Stimulated activated CD4-positive, alpha-beta T cell treated with anti-CD3 and anti-CD28 coated beads, Interleukin-1b, Interleukin-23, amount 100 ng/mL, for 1 hour (primary cell): Measurements from ENCODE around the gene NEU3.
"Not testable (repeated sequence)": the region's sequence is repeated elsewhere in the genome, so short reads cannot be mapped to it uniquely, and the experiment has no call there.

Experiments used
- DNase-seq, 2 donors: peaks; one replicate each; pipeline ENCODE4 v3.0.0-alpha.2; 2020; ENCODE audit warnings: low read depth in 2 of 2

Gene NEU3

DNA sequence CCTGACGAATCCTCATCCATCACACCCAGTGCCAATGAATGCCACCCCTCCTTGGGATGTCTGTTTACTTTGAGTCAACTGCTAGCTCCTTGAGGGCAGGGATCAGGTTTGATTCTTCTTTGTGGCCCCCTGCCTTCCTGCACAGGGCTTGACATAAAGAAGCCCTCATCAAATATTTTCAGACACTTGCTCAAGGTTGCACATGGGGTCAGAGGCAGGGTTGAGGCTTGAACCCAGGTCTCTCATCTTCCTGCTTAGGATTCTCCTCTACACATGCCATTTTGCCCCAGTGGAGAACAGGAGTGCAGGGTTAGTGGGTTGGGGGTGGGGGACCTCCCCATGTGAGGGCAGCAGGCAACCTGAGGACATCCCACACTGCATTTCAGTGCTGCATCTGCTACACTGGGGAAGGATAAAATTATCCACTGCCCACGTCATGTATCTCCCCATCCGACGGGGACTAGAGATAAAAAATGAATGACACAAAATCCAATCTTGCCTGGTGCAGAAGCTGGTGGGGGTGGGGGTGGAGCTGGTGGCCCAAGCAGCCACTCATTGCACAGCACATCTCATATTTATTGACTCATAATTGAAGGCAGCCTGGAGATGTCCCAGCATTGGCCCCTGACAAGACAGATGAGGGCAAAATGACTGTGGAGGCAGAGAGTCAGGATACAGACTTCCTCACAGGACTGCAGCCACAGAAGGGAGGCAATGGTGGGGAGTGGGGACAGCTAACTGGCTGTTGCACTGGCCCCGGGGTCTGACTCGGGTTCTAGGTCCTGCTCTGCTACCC is 41.3 kb downstream of the NEU3 start:
- no peak for DNase-seq

DNA sequence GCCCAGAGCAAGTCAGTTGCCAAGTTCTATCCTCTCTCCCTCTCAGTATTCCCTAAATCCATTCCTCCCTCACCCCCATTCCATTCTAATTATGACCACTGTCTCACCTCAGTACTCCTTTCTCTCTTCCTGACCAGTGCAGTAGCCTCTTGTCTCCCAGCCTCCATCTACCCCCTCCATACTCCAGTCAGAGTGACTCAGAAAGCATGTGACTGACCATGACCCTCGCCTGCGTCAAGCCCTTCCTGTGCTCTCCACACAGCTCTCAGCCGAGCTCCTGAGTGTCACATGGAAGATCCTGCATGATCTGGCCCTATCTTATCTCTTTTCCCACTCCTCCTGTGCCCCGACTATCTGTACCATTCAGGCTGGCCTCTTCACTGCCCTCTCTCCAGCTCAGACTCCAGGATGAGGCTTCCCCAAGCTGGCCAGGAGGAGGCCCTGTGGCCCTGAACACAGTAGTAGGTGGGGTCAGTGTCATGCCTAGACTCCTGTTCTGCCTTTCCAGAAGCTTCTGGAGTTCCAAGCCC is 42.6 kb downstream of the NEU3 start:
- DNase-seq = no peak

DNA sequence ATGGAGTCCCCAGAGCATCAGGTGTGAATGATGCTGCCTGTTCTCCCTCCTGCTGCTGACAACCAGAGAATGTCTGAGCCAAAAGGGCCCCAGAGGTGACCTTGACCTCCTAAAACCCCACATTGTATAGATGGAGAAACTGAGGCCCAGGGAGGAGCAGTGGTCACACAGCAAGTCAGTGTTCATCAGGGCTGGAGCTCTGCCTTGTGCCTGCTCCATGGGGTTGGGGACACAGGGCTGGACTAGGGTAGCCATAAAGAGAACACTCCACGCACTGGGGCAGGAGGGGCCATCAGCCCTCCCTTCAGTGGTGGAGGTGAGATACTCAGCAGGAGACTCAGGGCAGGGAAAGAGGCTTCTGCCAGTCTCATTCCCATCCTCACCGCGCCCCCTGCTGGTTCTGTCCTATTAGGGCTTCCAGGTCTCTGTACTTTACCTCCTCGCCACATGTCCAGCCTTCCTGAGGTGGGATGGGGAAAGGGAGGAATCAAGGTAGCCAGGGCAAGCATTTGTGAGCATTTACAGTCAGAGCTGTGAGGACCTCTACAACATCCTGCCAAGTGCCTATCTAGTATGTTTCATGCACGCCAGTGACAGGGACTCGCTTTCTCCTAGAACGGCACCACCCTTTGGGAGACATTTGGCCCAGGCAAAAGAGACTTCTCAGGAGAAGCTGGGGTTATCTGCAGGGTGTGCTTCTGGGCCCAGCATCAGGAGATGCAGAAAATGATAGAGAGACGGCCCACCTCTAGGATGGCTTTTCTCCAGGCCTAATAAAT is 43.2 kb downstream of the NEU3 start:
- peak; percentile 14 to 39 for DNase-seq

DNA sequence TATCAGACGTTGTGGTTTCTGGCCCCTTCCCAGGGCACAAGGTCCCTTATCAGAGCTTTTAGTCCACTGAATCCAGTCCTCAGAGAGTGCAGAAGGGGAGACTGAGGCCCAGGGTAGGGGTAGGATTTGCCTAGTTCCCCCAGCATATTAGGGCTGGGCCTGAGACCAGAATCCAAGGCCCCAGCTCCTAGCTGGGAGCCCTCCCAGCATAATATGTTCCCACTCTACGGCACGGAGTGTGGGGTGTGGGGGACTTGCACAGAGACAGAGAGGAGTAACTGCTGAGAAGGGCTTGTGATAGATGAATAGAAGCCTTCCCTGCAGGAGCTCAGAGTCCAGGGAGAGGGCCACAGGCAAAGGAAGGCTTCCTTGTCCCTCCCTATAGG is 43.8 kb downstream of the NEU3 start:
- DNase-seq = no peak

DNA sequence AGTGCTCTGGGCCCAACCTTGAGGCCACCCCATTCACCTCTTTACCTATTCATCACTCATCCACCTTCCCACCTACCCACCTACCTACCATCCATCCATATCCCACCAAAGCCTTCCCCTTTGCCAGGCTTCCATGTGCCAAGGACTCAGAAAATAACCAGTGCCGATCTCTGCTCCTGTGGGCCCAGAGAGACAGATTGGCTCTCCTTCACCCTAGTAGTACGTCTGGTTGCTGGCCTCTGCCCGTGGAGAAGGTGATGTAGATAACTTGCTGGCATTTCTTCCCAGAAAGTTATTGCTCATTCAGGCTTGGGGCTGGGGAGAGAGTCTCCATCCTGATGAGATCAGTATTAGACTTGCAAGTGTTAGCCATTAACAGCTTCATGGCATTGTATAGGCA is 45.2 kb downstream of the NEU3 start:
- no peak for DNase-seq

DNA sequence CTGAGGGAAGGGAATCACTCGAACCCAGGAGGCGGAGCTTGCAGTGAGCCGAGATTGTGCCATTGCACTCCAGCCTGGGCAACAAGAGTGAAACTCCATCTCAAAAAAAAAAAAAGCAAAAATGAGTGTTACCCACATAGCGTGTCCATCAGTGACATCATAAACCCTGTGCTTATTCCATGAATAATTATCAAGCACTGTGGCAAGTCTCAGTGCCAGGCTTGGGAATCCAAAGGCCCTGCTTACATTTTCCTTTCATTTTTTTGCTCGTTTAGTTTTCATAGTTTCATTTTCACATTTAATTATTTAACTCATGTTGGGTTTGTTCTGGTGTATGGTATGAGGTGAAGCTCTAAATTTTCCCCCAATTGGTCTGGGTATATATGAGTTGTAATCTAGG is 46.5 kb downstream of the NEU3 start:
- no peak for DNase-seq

DNA sequence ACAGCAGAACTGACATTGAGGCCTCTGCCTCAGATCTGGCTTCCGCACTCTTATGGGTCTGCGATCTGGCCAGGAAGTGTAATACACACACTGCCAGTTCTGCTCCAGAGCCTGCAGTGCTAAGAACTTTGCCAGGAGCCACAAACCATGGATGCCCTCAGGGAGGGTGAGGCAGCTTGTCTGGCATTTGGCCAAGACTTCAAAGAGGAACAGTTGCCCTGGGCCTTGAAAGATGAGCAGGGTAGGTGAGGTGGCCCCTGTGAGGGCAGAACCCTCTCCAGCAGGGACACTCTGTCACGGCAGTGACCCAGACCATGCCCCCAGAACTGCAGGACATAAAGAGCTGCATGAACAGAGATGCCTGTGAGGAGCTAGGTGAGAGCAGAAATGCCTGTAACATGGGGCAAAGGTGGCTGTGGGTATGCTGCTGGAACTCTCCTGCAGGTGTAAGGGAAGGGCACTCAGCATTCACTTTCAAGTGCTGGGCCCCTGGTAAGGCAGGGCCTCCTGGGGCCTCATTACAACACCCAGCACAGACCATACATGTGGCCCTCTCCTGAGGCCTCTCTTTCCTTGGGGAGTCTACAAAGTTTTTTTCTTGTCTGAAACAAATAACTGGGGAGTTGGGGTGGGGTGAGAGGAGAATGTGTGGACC is 47.3 kb downstream of the NEU3 start:
- DNase-seq = no peak

DNA sequence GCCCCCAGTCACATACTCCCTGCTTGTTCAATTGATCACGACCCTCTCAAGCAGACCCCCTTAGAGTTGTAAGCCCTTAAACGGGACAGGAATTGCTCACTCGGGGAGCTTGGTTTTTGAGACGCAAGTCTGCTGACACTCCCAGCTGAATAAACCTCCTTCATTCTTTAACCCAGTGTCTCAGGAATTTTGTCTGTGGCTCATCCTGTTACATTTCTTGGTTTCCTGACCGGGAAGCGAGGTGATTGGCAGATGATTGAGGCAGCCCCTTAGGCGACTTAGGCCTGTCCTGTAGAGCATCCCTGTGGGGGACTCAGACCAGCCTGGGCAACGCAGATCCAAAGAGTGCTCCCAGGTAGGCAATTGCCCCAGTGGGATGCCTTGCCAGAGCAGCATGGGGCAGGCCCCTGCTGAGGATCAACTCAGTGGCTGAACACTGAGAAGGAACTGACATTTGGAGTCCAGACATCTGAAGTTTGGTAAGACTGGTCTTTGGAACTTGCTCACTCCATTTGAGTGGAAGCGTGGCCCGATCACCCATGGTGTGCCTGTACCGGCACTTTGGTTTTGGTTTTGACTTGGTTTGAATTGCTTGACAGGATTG is 51.5 kb downstream of the NEU3 start:
- DNase-seq = no peak

DNA sequence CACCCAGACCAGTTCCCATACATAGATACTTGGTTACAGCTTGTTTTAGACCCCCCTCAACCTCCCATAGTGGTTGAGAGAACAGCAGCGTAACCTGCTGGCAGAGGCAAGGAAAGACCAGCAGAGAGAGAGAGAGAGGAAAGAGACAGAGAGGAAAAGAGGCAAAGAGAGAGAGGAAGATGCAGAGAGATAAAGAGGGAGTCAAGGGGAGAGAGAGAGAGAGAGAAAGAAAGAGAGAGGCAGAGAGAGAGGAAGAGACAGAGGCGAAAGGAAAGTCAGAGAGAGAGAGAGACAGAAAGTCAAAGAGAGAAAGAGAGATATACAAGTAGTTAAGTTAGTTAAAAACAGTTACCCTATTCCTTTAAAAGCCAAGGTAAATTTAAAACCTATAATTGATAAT is 52.5 kb downstream of the NEU3 start:
- DNase-seq = no peak

DNA sequence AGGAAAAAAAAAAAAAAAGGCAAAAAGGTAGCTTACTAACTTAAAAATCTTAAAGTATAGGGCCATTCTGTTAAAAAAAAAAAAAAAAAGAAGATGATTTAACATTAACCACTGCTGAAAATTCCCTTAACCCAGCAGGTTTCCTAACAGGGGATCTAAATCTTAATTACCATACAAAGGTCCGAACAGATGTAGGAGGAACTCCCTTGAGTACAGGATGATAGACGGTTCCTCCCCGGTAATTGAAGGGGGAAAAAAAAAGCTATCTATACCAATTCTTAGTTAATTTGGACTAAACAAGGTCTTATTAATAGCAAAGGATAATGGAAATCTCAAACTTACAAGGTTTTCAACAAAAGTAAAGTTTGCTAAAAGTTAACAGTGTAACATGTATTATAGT is 53.1 kb downstream of the NEU3 start:
- not testable (repeated sequence) for DNase-seq

- DNase-seq = not testable (repeated sequence)
Observed at GRCh38 chr11:75044381-75045170, 55.8 kb downstream of the NEU3 start.

GRCh38 chr11:75046668-75047067 is 57.9 kb downstream of the NEU3 start:
- DNase-seq = not testable (repeated sequence)

- DNase-seq = no peak
Observed at GRCh38 chr11:75047191-75047590, 58.5 kb downstream of the NEU3 start.

DNA sequence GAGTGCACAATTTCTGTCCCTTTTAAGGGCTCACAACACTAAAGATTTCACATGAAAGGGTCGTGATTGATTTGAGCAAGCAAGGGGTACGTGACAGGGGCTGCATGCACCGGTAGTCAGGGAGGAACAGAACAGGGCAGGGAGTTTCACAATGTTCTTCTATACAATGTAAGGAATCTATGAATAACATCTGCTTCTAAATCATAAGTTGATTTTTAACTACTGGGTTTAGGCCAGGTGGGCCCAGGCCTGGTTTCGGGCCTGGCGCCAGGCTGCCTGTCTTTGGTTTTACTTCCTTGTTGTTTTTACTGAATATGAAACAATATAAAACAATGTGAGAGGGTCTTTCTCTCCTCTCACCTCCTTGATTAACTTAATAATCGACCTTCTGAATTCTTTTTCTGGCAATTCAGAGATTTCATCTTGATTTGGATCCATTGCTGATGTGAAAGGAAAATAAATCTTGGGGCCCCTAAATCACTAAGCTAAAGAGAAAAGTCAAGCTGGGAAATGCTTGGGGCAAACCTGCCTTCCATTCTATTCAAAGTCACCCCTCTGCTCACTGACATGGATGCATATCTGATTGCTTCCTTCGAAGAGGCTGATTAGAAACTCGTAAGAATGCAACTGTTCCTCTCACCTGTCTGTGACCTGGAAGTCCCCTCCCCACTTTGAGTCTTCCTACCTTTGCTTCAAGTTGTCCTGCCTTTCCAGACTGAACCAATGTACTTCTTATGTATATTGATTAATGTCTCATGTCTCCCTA is 61.0 kb downstream of the NEU3 start:
- not testable (repeated sequence) for DNase-seq

- no peak for DNase-seq
Observed at GRCh38 chr11:75050516-75050915, 61.8 kb downstream of the NEU3 start.

DNA sequence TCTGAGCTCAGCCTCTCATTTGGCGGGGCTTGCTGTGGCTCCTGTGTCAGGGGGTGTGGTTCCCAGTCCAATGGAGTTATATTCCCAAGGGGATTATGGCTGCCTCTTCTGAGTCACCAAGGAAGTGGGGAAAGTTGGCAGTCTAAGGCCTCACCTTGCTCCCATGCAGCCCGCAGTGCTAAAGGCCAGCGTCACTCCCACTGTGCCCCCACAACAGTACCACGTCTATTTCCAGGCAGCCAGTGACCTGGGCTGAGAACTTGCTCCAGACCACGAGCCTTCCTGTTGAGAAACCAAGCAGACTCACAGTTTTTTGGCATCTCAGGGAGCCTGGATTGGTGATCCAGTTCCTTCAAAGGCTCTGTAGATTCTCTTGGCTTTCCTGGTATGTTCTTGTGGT is 62.3 kb downstream of the NEU3 start:
- DNase-seq = no peak

DNA sequence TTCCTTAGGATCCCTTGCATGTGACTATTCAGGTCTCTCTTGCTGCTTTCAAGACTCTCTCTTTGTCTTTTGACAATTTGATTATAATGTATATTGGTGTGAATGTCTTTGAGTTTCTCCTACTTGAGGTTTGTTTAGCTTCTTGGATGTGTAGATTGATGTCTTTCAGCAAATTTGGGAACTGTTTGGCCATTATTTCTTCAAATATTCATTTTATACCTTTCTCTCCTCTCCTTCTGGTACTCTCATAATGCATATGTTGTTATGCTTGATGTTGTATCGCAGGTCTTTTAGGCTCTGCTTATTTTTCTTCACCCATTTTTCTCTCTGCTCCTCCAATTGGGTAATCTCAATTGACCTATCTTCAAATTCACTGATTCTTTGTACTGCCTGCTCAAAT is 63.7 kb downstream of the NEU3 start:
- no peak for DNase-seq

DNA sequence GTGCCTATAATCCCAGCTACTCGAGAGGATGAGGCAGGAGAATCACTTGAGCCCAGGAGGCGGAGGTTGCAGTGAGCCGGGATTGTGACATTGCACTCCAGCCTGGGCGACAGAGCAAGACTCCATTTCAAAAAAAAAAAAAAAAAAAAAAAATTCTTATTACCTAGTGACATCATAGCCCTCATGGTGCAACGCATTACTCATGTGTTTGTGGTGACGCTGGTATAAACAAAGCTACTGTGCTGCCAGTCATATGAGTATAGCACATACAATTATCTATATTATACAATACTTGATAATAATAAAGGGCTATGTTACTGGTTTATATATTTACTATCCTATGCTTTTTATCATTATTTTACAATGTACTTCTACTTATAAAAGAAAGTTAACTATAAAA is 66.8 kb downstream of the NEU3 start:
- DNase-seq = no peak

DNA sequence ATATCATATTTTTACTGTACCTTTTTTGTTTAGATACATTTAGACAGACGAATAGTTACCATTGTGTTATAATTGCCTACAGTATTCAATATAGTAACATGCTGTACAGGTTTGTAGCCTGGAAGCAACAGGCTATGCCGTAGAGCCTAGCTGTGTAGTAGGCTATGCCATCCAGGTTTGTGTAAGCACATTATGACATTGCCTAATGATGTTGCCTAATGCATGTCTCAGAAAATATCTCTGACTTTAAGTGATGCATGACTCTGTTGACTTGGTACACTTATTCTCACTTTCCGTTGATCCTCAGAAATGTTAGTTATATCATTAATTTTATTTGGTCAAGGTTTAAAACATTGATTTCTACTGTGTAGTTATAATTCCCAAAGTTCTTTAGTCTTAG is 68.1 kb downstream of the NEU3 start:
- no peak for DNase-seq

DNA sequence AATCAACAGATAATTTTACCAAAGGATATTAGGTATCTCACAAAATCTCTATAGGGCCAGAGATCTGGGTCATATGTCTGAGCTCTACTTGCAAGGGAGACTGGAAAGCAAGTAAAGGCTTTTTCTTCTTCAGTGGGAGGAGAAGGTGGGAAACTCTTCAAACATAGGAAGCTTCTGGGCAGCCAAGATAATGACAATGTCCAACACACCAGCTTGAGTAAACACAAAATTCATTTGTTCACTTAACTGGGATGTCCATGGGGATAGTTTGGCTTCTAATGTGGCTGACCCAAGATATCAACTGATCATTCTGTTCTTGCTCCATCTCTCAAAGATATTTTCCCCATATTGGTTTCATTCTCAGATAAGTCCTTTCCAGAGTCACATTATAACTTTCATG is 70.6 kb downstream of the NEU3 start:
- no peak for DNase-seq
